Upper lobe of right lung (tissue), 1 donor: ENCODE measurements around the gene SGMS1. TPM values are rescaled to one million over a fixed set of nuclear protein-coding genes. Genes with fewer than 3 reads are reported as not detected.

Experiments used
- ATAC-seq: fragments of 200-7000 bp; cut with Tn5 transposase; one replicate; pipeline ENCODE4 v1.9.1; 2020; ENCODE audit warnings: mild to moderate bottlenecking, moderate library complexity
- DNase-seq: peaks from one replicate; pipeline ENCODE4 v3.0.0-alpha.2; 2020
- H3K27ac ChIP-seq: fragments of 200-600 bp; one replicate; pipeline ENCODE4 v1.8.0; 2022
- H3K27me3 ChIP-seq: fragments of 200-600 bp; one replicate; pipeline ENCODE4 v1.8.0; 2022; ENCODE audit warnings: mild to moderate bottlenecking
- H3K36me3 ChIP-seq: fragments of 200-600 bp; one replicate; pipeline ENCODE4 v1.8.0; 2022
- H3K4me1 ChIP-seq: fragments of 200-600 bp; one replicate; pipeline ENCODE4 v1.8.0; 2022
- H3K4me3 ChIP-seq: fragments of 200-600 bp; one replicate; pipeline ENCODE4 v1.8.0; 2022; ENCODE audit warnings: mild to moderate bottlenecking
- H3K9me3 ChIP-seq: fragments of 200-600 bp; one replicate; pipeline ENCODE4 v1.8.0; 2022
- intact Hi-C: fragments of 100-400 bp; cut with DNase I; formaldehyde crosslinking; loops from one replicate; pipeline ENCODE4 v1.11.0; 2022
- total RNA-seq: library from RNA; stranded (reverse); fragmentation: NEBNext Ultra II Directional; extraction: Animal tissue kit (Norgen Biotek cat#: 25700); gene quantifications from one replicate; pipeline ENCODE4 v1.2.1, GENCODE V29; 2021
- TF ChIP-seq, protein P1 (sequence below): fragments of 200-600 bp; IDR thresholded peaks from one replicate; pipeline ENCODE4 v1.8.0; 2022; ENCODE audit warnings: antibody characterized with exemption
- donor health status: DM: no; HTN: yes; CAD: no; lungs with severe emphysema.

SGMS1 gene
- total RNA-seq, 1 donor from 2014 or later = 73.1 TPM

DNA sequence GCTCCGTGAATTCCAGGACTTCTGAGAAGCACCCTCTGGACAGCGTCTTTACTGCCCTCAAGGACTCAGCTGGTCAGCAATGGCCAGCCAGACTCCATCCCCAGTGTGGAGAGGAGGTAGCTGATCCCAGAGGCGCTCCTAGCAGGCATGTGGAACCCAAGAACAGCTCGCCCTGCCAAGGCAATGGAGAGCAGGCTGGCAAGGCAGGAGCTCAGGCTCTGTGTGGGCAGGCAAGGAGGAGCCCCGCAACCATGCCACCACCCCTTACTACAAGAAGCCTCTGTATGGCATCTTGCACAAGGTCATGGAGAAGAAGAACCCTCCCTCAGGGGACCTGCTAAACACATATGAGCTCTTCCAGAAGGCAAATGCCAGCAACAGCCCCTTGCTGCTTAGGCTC lies 34.4 kb upstream of the SGMS1 start:
- no peak overlapping the region for H3K4me3 ChIP-seq
- H3K9me3 ChIP-seq = no peaks in the 10 kb centered on the region
- intact Hi-C loops = no loop called here
- H3K27ac ChIP-seq = no peak overlapping the region
- DNase-seq (no peak), ATAC-seq (peak; percentile 19)
- no peaks in the 10 kb centered on the region for H3K36me3 ChIP-seq
- peaks cover 3% of the 10 kb centered on the region for H3K4me1 ChIP-seq
- H3K27me3 ChIP-seq = no peaks in the 10 kb centered on the region
- TF ChIP-seq, protein P1, sequence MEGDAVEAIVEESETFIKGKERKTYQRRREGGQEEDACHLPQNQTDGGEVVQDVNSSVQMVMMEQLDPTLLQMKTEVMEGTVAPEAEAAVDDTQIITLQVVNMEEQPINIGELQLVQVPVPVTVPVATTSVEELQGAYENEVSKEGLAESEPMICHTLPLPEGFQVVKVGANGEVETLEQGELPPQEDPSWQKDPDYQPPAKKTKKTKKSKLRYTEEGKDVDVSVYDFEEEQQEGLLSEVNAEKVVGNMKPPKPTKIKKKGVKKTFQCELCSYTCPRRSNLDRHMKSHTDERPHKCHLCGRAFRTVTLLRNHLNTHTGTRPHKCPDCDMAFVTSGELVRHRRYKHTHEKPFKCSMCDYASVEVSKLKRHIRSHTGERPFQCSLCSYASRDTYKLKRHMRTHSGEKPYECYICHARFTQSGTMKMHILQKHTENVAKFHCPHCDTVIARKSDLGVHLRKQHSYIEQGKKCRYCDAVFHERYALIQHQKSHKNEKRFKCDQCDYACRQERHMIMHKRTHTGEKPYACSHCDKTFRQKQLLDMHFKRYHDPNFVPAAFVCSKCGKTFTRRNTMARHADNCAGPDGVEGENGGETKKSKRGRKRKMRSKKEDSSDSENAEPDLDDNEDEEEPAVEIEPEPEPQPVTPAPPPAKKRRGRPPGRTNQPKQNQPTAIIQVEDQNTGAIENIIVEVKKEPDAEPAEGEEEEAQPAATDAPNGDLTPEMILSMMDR = no peak

DNA sequence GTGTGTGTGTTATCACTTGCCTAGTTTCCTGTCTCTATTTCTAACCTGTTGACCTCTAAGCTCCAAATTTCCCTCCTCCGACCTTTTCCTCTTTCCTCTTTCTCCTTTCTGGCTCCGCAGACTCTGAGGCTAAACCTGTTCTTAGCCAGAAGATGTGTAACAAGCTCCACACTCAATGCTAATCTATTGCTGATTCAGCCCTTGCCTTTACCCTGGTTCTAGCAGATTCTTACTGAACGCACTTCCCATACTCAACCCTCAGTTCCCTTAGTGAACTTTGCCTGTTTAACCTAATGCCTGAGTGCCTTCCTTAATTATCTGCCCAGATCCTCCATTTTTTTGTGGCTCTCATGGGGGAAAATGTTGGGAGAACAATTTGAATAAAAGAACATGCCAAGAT lies 30.0 kb upstream of the SGMS1 start:
- ATAC-seq = peak; percentile 67
- intact Hi-C loops = no loop called here

DNA sequence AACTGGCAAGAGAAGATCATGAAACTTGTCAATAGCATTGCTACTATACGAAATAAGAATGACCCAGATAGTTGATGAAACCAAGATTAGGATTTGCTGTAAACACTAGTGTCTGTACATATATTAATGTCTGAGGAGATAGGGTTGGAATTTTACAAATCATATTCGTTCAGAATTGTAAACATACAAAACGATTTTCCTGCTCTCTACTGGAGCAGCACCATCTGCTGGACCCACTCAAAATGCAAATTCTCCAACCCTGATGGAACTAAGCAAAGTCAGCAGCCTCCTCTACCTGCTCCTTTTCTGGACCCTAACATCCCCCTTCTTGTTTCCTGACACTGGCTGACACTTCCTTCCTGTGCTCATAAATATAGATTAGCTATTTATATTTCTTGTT lies 29.4 kb upstream of the SGMS1 start:
- H3K36me3 ChIP-seq = no peaks in the 10 kb centered on the region
- H3K4me1 ChIP-seq = peaks cover 6% of the 10 kb centered on the region
- no peak overlapping the region for H3K27ac ChIP-seq
- no peaks in the 10 kb centered on the region for H3K27me3 ChIP-seq
- TF ChIP-seq, protein P1 = peak; percentile 67
- no peak overlapping the region for H3K4me3 ChIP-seq
- DNase-seq = no peak
- intact Hi-C loops = no loop called here
- no peaks in the 10 kb centered on the region for H3K9me3 ChIP-seq
- ATAC-seq = peak; percentile 70

More for the DNA sequence above, 30.0 kb upstream of the SGMS1 start:
- no peaks in the 10 kb centered on the region for H3K27me3 ChIP-seq
- TF ChIP-seq, protein P1 = no peak
- peaks cover 6% of the 10 kb centered on the region for H3K4me1 ChIP-seq
- H3K9me3 ChIP-seq = no peaks in the 10 kb centered on the region
- H3K27ac ChIP-seq = no peak overlapping the region
- no peak overlapping the region for H3K4me3 ChIP-seq
- no peaks in the 10 kb centered on the region for H3K36me3 ChIP-seq
- DNase-seq = no peak

DNA sequence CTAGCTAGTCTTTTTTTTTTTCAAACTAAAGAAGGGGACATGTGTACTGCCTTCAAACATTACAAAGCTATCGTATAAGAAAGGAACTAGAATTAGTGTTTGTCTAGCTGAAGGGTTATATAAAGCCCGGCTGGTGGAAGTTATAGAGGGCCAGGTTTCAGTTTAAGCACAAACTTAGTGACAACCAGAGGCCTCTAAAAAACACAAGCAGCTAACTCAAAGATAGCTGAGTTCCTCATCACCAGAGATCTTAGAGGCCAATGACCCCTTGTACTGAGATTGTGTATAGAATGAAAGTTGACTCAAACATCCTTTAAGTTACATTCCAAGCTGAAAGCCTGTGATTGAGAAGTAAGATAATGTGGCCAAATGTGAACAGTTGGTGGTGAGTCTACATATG lies 28.1 kb upstream of the SGMS1 start:
- Histone ChIP-seq H3K9me3 (no peaks in the 10 kb centered on the region), H3K4me3 (no peak overlapping the region), H3K27me3 (no peaks in the 10 kb centered on the region), H3K27ac (no peak overlapping the region), H3K36me3 (no peaks in the 10 kb centered on the region), H3K4me1 (peaks cover 6% of the 10 kb centered on the region)
- DNase-seq (no peak), ATAC-seq (no peak)
- intact Hi-C loops = no loop called here
- TF ChIP-seq, protein P1 = no peak

DNA sequence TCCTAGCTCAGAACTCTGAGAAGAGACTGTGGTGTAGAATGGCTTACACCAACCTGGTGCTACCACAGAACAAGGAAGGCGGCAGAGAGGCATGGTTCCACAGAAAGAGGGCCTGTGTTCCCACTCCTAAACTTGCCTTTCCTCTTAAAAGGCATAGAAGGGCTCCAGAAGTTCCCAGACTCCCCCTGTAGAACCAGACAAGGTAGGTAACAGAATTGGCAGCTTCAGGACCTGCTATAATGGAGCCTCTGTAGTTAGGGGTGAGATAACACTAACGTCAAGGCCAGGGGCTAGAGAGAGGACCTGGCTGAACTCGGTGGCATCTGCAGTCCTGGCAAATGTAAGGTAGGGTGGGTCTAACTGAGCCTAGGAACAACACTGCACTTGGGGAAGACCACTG lies 26.7 kb upstream of the SGMS1 start:
- no peak overlapping the region for H3K4me3 ChIP-seq
- no peak overlapping the region for H3K27ac ChIP-seq
- no peak for DNase-seq
- intact Hi-C loops = no loop called here
- peaks cover 6% of the 10 kb centered on the region for H3K4me1 ChIP-seq
- ATAC-seq = no peak
- no peaks in the 10 kb centered on the region for H3K36me3 ChIP-seq
- no peaks in the 10 kb centered on the region for H3K27me3 ChIP-seq
- H3K9me3 ChIP-seq = no peaks in the 10 kb centered on the region
- TF ChIP-seq, protein P1 = no peak

DNA sequence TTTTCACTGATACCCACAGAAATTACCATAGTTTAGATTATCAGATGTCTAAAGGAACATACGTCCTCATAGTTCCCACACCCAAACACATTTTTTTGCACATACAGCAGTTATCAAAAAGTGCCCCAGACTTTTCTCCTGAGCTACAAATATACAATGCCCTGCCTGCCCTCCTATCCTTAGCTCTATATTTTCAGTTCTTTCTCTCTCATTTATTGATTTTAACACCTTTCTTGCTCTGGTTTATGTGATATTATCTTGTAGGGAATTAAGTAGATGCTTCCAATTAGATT lies 25.1 kb upstream of the SGMS1 start:
- H3K27me3 ChIP-seq = no peaks in the 10 kb centered on the region
- H3K27ac ChIP-seq = no peak overlapping the region
- no peak overlapping the region for H3K4me3 ChIP-seq
- intact Hi-C loops = no loop called here
- no peaks in the 10 kb centered on the region for H3K36me3 ChIP-seq
- H3K9me3 ChIP-seq = no peaks in the 10 kb centered on the region
- peaks cover 6% of the 10 kb centered on the region for H3K4me1 ChIP-seq
- ATAC-seq = no peak
- TF ChIP-seq, protein P1 = no peak
- DNase-seq = no peak
